IMR-90 (cell line): ENCODE measurements around the gene MEX3B. TPM values are rescaled to one million over a fixed set of nuclear protein-coding genes. Genes with fewer than 3 reads are reported as not detected.

ENCODE experiments used
- ATAC-seq: fragments of 200-7000 bp; cut with Tn5 transposase; 2 replicates; pipeline ENCODE4 v1.9.1; 2020; ENCODE audit warnings: low read depth, mild to moderate bottlenecking, moderate library complexity
- BruUV-seq: library from RNA; stranded (reverse); fragments of 400-500 nt; replicated peaks from 2 replicates; lab custom pipeline; 2021; lab: Mats Ljungman, UMichigan
- CTCF ChIA-PET: fragments of 300-600 bp; formaldehyde crosslinking; extraction: SDS; loops from one replicate; lab custom pipeline; 2021; ENCODE audit warnings: antibody characterized with exemption; lab: Yijun Ruan, JAX
- POLR2A ChIA-PET: fragments of 300-600 bp; sonication (Branson Sonifier 250); formaldehyde crosslinking; loops from one replicate; lab custom pipeline; 2022; ENCODE audit warnings: antibody characterized with exemption; ENCODE audit not compliant: unreplicated experiment; lab: Charles Lee
- DNase-seq: peaks from one replicate; pipeline ENCODE4 v3.0.0; 2013
- H2AFZ ChIP-seq: replicated peaks from 2 replicates; pipeline ENCODE3; 2013; ENCODE audit warnings: low read length, mild to moderate bottlenecking; ENCODE audit not compliant: poor library complexity
- H2AK5ac ChIP-seq: 2 replicates; pipeline ENCODE4 v1.6.1; 2013; ENCODE audit warnings: low read depth, low read length, inconsistent platforms
- H2AK9ac ChIP-seq: replicated peaks from 2 replicates; pipeline ENCODE3; 2013; ENCODE audit warnings: mild to moderate bottlenecking, low read depth, low read length, moderate library complexity; ENCODE audit not compliant: poor library complexity
- H2BK120ac ChIP-seq: 2 replicates; pipeline ENCODE4 v1.6.1; 2013; ENCODE audit warnings: low read depth, low read length, inconsistent platforms
- H2BK15ac ChIP-seq: 3 replicates; pipeline ENCODE4 v1.6.1; 2013; ENCODE audit warnings: low read depth, low read length, inconsistent platforms
- H2BK20ac ChIP-seq: 2 replicates; pipeline ENCODE4 v1.6.1; 2013; ENCODE audit warnings: low read depth, mild to moderate bottlenecking, inconsistent platforms, low read length, moderate library complexity
- H2BK5ac ChIP-seq: 2 replicates; pipeline ENCODE4 v1.6.1; 2013; ENCODE audit warnings: mild to moderate bottlenecking, low read depth, low read length, inconsistent platforms; ENCODE audit not compliant: poor library complexity, severe bottlenecking
- H3K14ac ChIP-seq: replicated peaks from 2 replicates; pipeline ENCODE4 v1.6.1; 2013; ENCODE audit warnings: low read depth, low read length, inconsistent platforms
- H3K18ac ChIP-seq: 2 replicates; pipeline ENCODE4 v1.6.1; 2013; ENCODE audit warnings: low read depth, low read length, control low read depth
- H3K23ac ChIP-seq: 2 replicates; pipeline ENCODE4 v1.6.1; 2013; ENCODE audit warnings: low read depth, low read length, inconsistent platforms
- H3K27ac ChIP-seq: 2 replicates; pipeline ENCODE4 v1.5.1; 2013; ENCODE audit warnings: mild to moderate bottlenecking, control low read depth, low read length; ENCODE audit not compliant: insufficient read depth
- H3K27me3 ChIP-seq: 2 replicates; pipeline ENCODE4 v1.6.1; 2013; ENCODE audit warnings: low read length; ENCODE audit not compliant: control insufficient read depth, insufficient read depth
- H3K36me3 ChIP-seq: 2 replicates; pipeline ENCODE4 v1.6.1; 2013; ENCODE audit warnings: low read length, mixed read lengths; ENCODE audit not compliant: control insufficient read depth, insufficient read depth
- H3K4ac ChIP-seq: 2 replicates; pipeline ENCODE4 v1.6.1; 2013; ENCODE audit warnings: low read depth, low read length, inconsistent platforms
- H3K4me1 ChIP-seq: 2 replicates; pipeline ENCODE4 v1.6.1; 2013; ENCODE audit warnings: low read length, mixed read lengths; ENCODE audit not compliant: control insufficient read depth, insufficient read depth
- H3K4me2 ChIP-seq: 2 replicates; pipeline ENCODE4 v1.6.1; 2013; ENCODE audit warnings: low read depth, mild to moderate bottlenecking, control low read depth, low read length, moderate library complexity
- H3K4me3 ChIP-seq: 2 replicates; pipeline ENCODE4 v1.5.1; 2013; ENCODE audit warnings: low read depth, mild to moderate bottlenecking, control low read depth, low read length, moderate library complexity; ENCODE audit not compliant: insufficient read depth
- H3K56ac ChIP-seq: 2 replicates; pipeline ENCODE4 v1.6.1; 2013; ENCODE audit warnings: low read length, inconsistent platforms; ENCODE audit not compliant: insufficient read depth; ENCODE audit errors: extremely low read depth
- H3K79me1 ChIP-seq, 2 experiments: 2 replicates each; pipeline ENCODE4 v1.6.1; 2013; ENCODE audit warnings: low read length in 2 of 2, inconsistent platforms in 1 of 2, low read depth in 1 of 2
- H3K9ac ChIP-seq: 2 replicates; pipeline ENCODE4 v1.6.1; 2013; ENCODE audit warnings: low read depth, low read length, control low read depth
- H3K9me1 ChIP-seq: 2 replicates; pipeline ENCODE4 v1.6.1; 2013; ENCODE audit warnings: low read length, inconsistent platforms; ENCODE audit not compliant: insufficient read depth
- H3K9me3 ChIP-seq: 2 replicates; pipeline ENCODE4 v1.6.1; 2013; ENCODE audit warnings: low read length; ENCODE audit not compliant: control insufficient read depth, insufficient read depth
- H4K20me1 ChIP-seq: 2 replicates; pipeline ENCODE4 v1.6.1; 2013; ENCODE audit warnings: low read length, inconsistent platforms; ENCODE audit not compliant: insufficient read depth
- H4K5ac ChIP-seq: 2 replicates; pipeline ENCODE4 v1.6.1; 2013; ENCODE audit warnings: mild to moderate bottlenecking, low read depth, low read length, control low read depth
- H4K8ac ChIP-seq, 2 experiments: 2 replicates each; pipeline ENCODE4 v1.6.1; 2013; ENCODE audit warnings: low read depth in 2 of 2, low read length in 2 of 2, control low read depth in 1 of 2, inconsistent platforms in 1 of 2
- H4K91ac ChIP-seq: 2 replicates; pipeline ENCODE4 v1.6.1; 2013; ENCODE audit warnings: low read depth, low read length, inconsistent platforms; ENCODE audit not compliant: insufficient read depth
- BHLHE40 ChIP-seq: fragments of 150-350 bp; IDR thresholded peaks from 2 replicates; pipeline ENCODE4 v1.6.1; 2016; ENCODE audit warnings: mild to moderate bottlenecking, low read depth, low read length
- ELK1 ChIP-seq: fragments of 150-350 bp; IDR thresholded peaks from 2 replicates; pipeline ENCODE4 v1.6.1; 2016; ENCODE audit warnings: low read depth, mild to moderate bottlenecking, low read length, moderate library complexity, borderline replicate concordance
- FOS ChIP-seq: fragments of 150-350 bp; IDR thresholded peaks from 2 replicates; pipeline ENCODE4 v1.6.1; 2016; ENCODE audit warnings: low read depth, low read length
- MAFK ChIP-seq: IDR thresholded peaks from 2 replicates; pipeline ENCODE4 v1.6.1; 2012; ENCODE audit warnings: low read depth, low read length, improper control_type of control experiment
- MAZ ChIP-seq: IDR thresholded peaks from 2 replicates; pipeline ENCODE4 v1.6.1; 2012; ENCODE audit warnings: low read depth, mild to moderate bottlenecking, low read length, improper control_type of control experiment, moderate library complexity, borderline replicate concordance
- NFE2L2 ChIP-seq: fragments of 150-350 bp; IDR thresholded peaks from 2 replicates; pipeline ENCODE4 v1.6.1; 2016; ENCODE audit warnings: low read depth, mild to moderate bottlenecking, low read length
- RAD21 ChIP-seq: IDR thresholded peaks from 2 replicates; pipeline ENCODE4 v1.6.1; 2012; ENCODE audit warnings: low read length, improper control_type of control experiment
- USF2 ChIP-seq: fragments of 150-350 bp; IDR thresholded peaks from 2 replicates; pipeline ENCODE4 v1.6.1; 2017; ENCODE audit warnings: mild to moderate bottlenecking, antibody characterized with exemption, low read length, low read depth
- WGBS, 2 experiments: methylation state at CpG; one replicate each; pipeline versions ENCODE4 v1.1.5 to v1.1.7; 2013; ENCODE audit warnings: missing lambda C conversion rate in 2 of 2; ENCODE audit not compliant: insufficient read length in 1 of 2; ENCODE audit errors: extremely low coverage in 2 of 2; 5-methylcytosine and 5-hydroxymethylcytosine counted together
- dilution Hi-C: fragments of 300-500 bp; cut with HindIII; formaldehyde crosslinking; loops from one replicate; pipeline ENCODE4 v1.14.3; 2018; ENCODE audit warnings: low sequenced_read_pairs; ENCODE audit not compliant: unreplicated experiment
- in situ Hi-C: fragments of 300-500 bp; cut with MboI; formaldehyde crosslinking; loops from 3 replicates; pipeline ENCODE4 v1.14.3; 2019; ENCODE audit warnings: low sequenced_read_pairs, inconsistent platforms, mixed read lengths
- intact Hi-C: fragments of 100-400 bp; cut with micrococcal nuclease; formaldehyde crosslinking; loops from 2 replicates; pipeline ENCODE4 v1.10.0; 2022
- polyA plus RNA-seq, 3 experiments: library from polyadenylated mRNA; depleted of rRNA; stranded (reverse); fragments of >200 nt; gene quantifications; 2 replicates each; pipeline ENCODE4 v1.2.3, GENCODE V29; 2012; ENCODE audit warnings: low replicate concordance in 1 of 3
- total RNA-seq: library from RNA; depleted of rRNA; stranded (reverse); fragments of >200 nt; gene quantifications from 2 replicates; pipeline ENCODE4 v1.2.3, GENCODE V29; 2012

MEX3B gene
- total and polyA plus RNA-seq, 2 of the 4 experiments (the other 2 are of a cell fraction) = 3.6 to 12.9 TPM

GRCh38 chr15:82080774-82081173 lies 35.0 kb upstream of the MEX3B start:
- ChIA-PET CTCF (interaction anchor here (1.5 kb wide), 1 partner anchor 27 kb away, joined by 4 read pairs; no protein-coding TSS in a partner anchor), POLR2A (no interaction called here)
- BruUV-seq = no TSS peak
- TF ChIP-seq USF2 (no peak), MAZ (no peak), NFE2L2 (no peak), RAD21 (no peak), BHLHE40 (no peak), MAFK (no peak), ELK1 (no peak), FOS (no peak)
- Histone ChIP-seq H4K5ac (peak overlapping the region; percentile 48; the same call in 1 of the 2 replicates), H2AK9ac (no peak overlapping the region), H3K4me3 (no peak overlapping the region), H3K23ac (no peak overlapping the region), H3K18ac (no peak overlapping the region), H4K20me1 (no peaks in the 10 kb centered on the region), H4K8ac (no peak overlapping the region), H3K9me1 (peaks cover 8% of the 10 kb centered on the region), H3K4me2 (no peak overlapping the region), H2BK120ac (peak overlapping the region; percentile 35; the same call in 1 of the 2 replicates), H4K91ac (peak overlapping the region; percentile 66), H3K27me3 (no peaks in the 10 kb centered on the region), H2AK5ac (peak overlapping the region; percentile 41; the same call in 1 of the 2 replicates), H3K27ac (no peak overlapping the region), H3K9me3 (no peaks in the 10 kb centered on the region), H2AFZ (no peak overlapping the region), H3K79me1 (no peaks in the 10 kb centered on the region), H3K36me3 (no peaks in the 10 kb centered on the region), H3K4me1 (peaks cover 8% of the 10 kb centered on the region), H2BK15ac (peak overlapping the region; percentile 15; the same call in 1 of the 3 replicates), H3K9ac (no peak overlapping the region), H3K56ac (no peak overlapping the region), H2BK5ac (no peak overlapping the region), H2BK20ac (no peak overlapping the region), H3K14ac (no peak overlapping the region), H3K4ac (peak overlapping the region; percentile 18; the same call in 1 of the 2 replicates)
- no peak for DNase-seq
- no peak for ATAC-seq
- dilution Hi-C loops (no loop called here), intact Hi-C loops (no loop called here), in situ Hi-C loops (no loop called here)
- 88% methylated on average over 1 of the region's 6 CpGs; no CpG with 5 or more reads in 1 of the 2 experiments for WGBS, 2 experiments
